Activated T-helper 1 cell treated with Interleukin-2 at 50 U/mL for 16 hours (primary cell): ENCODE data around the gene SIMC1.
A peak's percentile ranks its signal among the peaks of the same experiment; 100 is the strongest.

Experiments used
- DNase-seq: peaks from one replicate; pipeline ENCODE4 v3.0.0-alpha.2; 2020; ENCODE audit warnings: low read depth

SIMC1 gene

GRCh38 chr5:176365351-176366231, 127.4 kb downstream of the SIMC1 start, which contains the start of gene ARL10:
Gene ARL10 (plus strand): TSS chr5:176365487. CDS start chr5:176365564, 77 bp downstream.
- DNase-seq = peak; percentile 25

GRCh38 chr5:176366232-176366894, 128.1 kb downstream of the SIMC1 start:
- no peak for DNase-seq

- no peak for DNase-seq
These were observed 130.5 kb downstream of the SIMC1 start for GRCh38 chr5:176368726-176369125.

- DNase-seq = no peak
These were observed 131.9 kb downstream of the SIMC1 start for GRCh38 chr5:176369934-176370711.

GRCh38 chr5:176371621-176372539, 133.7 kb downstream of the SIMC1 start:
- no peak for DNase-seq

- DNase-seq = no peak
These were observed 135.0 kb downstream of the SIMC1 start for GRCh38 chr5:176373100-176373818.

- DNase-seq = no peak
These were observed 141.7 kb downstream of the SIMC1 start for GRCh38 chr5:176379881-176380280.

- no peak for DNase-seq
These were observed 143.2 kb downstream of the SIMC1 start for GRCh38 chr5:176381423-176381822.

GRCh38 chr5:176381979-176382378, 143.8 kb downstream of the SIMC1 start:
- no peak for DNase-seq

GRCh38 chr5:176382721-176383120, 144.5 kb downstream of the SIMC1 start:
- DNase-seq = no peak

- no peak for DNase-seq
These were observed 145.2 kb downstream of the SIMC1 start for GRCh38 chr5:176383248-176383905.

- DNase-seq = no peak
These were observed 145.7 kb downstream of the SIMC1 start for GRCh38 chr5:176383961-176384360.

GRCh38 chr5:176384366-176384930, 146.2 kb downstream of the SIMC1 start:
- no peak for DNase-seq

- no peak for DNase-seq
These were observed 146.8 kb downstream of the SIMC1 start for GRCh38 chr5:176384991-176385390.

- no peak for DNase-seq
These were observed 148.3 kb downstream of the SIMC1 start for GRCh38 chr5:176386491-176386890.

GRCh38 chr5:176387384-176387925, 149.2 kb downstream of the SIMC1 start:
- DNase-seq = no peak

- DNase-seq = no peak
These were observed 149.8 kb downstream of the SIMC1 start for GRCh38 chr5:176388003-176388443.

- peak; percentile 98 for DNase-seq
These were observed 150.4 kb downstream of the SIMC1 start, which contains the start of the genes HIGD2A and NOP16 for GRCh38 chr5:176388444-176389134. Gene HIGD2A (plus strand): TSS chr5:176388751. CDS start chr5:176388820, 69 bp downstream. Gene NOP16 (minus strand): TSS chr5:176388598. CDS start chr5:176388539, 59 bp downstream.
